ENCODE data around the gene DUSP3.

- TF ChIP-seq CTCF (IDR thresholded peaks at IDR 0.05) (no peak), EZH2 (IDR thresholded peaks at IDR 0.05; ENCODE audit: borderline replicate concordance, insufficient read depth, low read depth, low read length, poor library complexity, severe bottlenecking) (no peak)
These were observed 50.7 kb downstream of the DUSP3 start for GRCh38 chr17:43728081-43728480.
